Small intestine (tissue), 7 donors: Measurements from ENCODE around the gene TTLL8. TPM values are rescaled to one million over a fixed set of nuclear protein-coding genes. Genes with fewer than 3 reads are reported as not detected.

Source experiments
- DNase-seq, 2 donors: peaks; one replicate each; pipeline versions ENCODE4 v3.0.0 to v3.0.0-alpha.2; 2013
- FAIRE-seq: peaks from 2 replicates; lab custom pipeline; 2012; peaks lifted over from hg19 to GRCh38; lab: Jason Lieb, UNC
- H3K27ac ChIP-seq, 3 donors: one replicate each; pipeline ENCODE4 v1.5.1; 2013; ENCODE audit warnings: low read length in 2 of 3, mild to moderate bottlenecking in 2 of 3, control low read depth in 1 of 3, inconsistent platforms in 1 of 3, low read depth in 1 of 3, moderate library complexity in 1 of 3
- H3K27me3 ChIP-seq, 3 donors: one replicate each; pipeline ENCODE4 v1.6.1; 2013; ENCODE audit warnings: low read length in 3 of 3, inconsistent platforms in 1 of 3; ENCODE audit not compliant: control insufficient read depth in 3 of 3, insufficient read depth in 3 of 3
- H3K36me3 ChIP-seq, 3 donors: one replicate each; pipeline ENCODE4 v1.6.1; 2013; ENCODE audit warnings: low read length in 3 of 3, inconsistent platforms in 1 of 3, low read depth in 1 of 3, mild to moderate bottlenecking in 1 of 3, moderate library complexity in 1 of 3; ENCODE audit not compliant: control insufficient read depth in 3 of 3, insufficient read depth in 2 of 3
- H3K4me1 ChIP-seq, 3 donors: one replicate each; pipeline ENCODE4 v1.6.1; 2013; ENCODE audit warnings: low read length in 2 of 3, inconsistent platforms in 1 of 3, low read depth in 1 of 3, mild to moderate bottlenecking in 1 of 3, moderate library complexity in 1 of 3; ENCODE audit not compliant: control insufficient read depth in 3 of 3, insufficient read depth in 2 of 3
- H3K4me3 ChIP-seq, 3 donors: one replicate each; pipeline ENCODE4 v1.5.1; 2013; ENCODE audit warnings: low read length in 3 of 3, control low read depth in 1 of 3, inconsistent platforms in 1 of 3, low read depth in 1 of 3, mild to moderate bottlenecking in 1 of 3, moderate library complexity in 1 of 3
- H3K9me3 ChIP-seq, 2 donors: one replicate each; pipeline ENCODE4 v1.6.1; 2013; ENCODE audit warnings: low read depth in 1 of 2, low read length in 1 of 2; ENCODE audit not compliant: control insufficient read depth in 2 of 2, insufficient read depth in 1 of 2
- WGBS, 3 donors: extraction: QIAGEN DNeasy Blood & Tissue Kit; methylation state at CpG; one replicate each; pipeline ENCODE4 v1.1.7; 2013; 5-methylcytosine and 5-hydroxymethylcytosine counted together
- polyA plus RNA-seq, 4 donors: library from polyadenylated mRNA; stranded (reverse) in 3 of 4; unstranded in 1 of 4; fragments of 200-250 nt in 3 of 4; fragments of 120-200 nt in 1 of 4; gene quantifications; one replicate each; pipeline versions ENCODE4 v1.2.1 to v1.2.3, GENCODE V29; 2013
- donor health status: healthy with polysubstance abuse.
- donor health status: control.
- donor health status: control.
- donor health status: Bipolar disorder and iron deficiency.
- donor health status: healthy.

The TTLL8 gene
- polyA plus RNA-seq, 4 donors: not detected

- 21 to 61% (median 42%) methylated on average over 6 to 12 of the region's 12 CpGs for WGBS, 3 donors
- peaks cover 0 to 23% (median 10%) of the 10 kb centered on the region in 3 donors for H3K4me1 ChIP-seq
- H3K36me3 ChIP-seq: no peaks in the 10 kb centered on the region
- DNase-seq (peak; percentile 52 to 88), FAIRE-seq (no peak)
- H3K27me3 ChIP-seq: peaks cover 0 to 7% (median 0%) of the 10 kb centered on the region in 3 donors
- peak overlapping the region in 2 of 3 donors; percentile 80 to 87 for H3K27ac ChIP-seq
- no peak overlapping the region for H3K4me3 ChIP-seq
- no peaks in the 10 kb centered on the region for H3K9me3 ChIP-seq
These were observed 60.9 kb downstream of the TTLL8 start for GRCh38 chr22:49997251-49997599.

- Histone ChIP-seq H3K27me3 (peaks cover 0 to 7% (median 0%) of the 10 kb centered on the region in 3 donors), H3K4me1 (peaks cover 0 to 23% (median 10%) of the 10 kb centered on the region in 3 donors), H3K9me3 (peaks cover 0 to 3% of the 10 kb centered on the region in 2 donors), H3K4me3 (no peak overlapping the region), H3K27ac (peak overlapping the region in 2 of 3 donors; percentile 80 to 87), H3K36me3 (no peaks in the 10 kb centered on the region)
- FAIRE-seq (no peak), DNase-seq (no peak)
- 73 to 82% (median 75%) methylated on average over 18 to 19 of the region's 19 CpGs for WGBS, 3 donors
These were observed 61.4 kb downstream of the TTLL8 start for GRCh38 chr22:49996518-49997250.

- H3K36me3 ChIP-seq: no peaks in the 10 kb centered on the region
- FAIRE-seq: no peak
- DNase-seq: peak; percentile 66 to 89
- H3K9me3 ChIP-seq: peaks cover 0 to 8% of the 10 kb centered on the region in 2 donors
- peak overlapping the region in 2 of 3 donors; percentile 80 to 87 for H3K27ac ChIP-seq
- no peak overlapping the region for H3K4me3 ChIP-seq
- 34 to 71% (median 39%) methylated on average over 4 of the region's 4 CpGs for WGBS, 3 donors
- H3K4me1 ChIP-seq: peaks cover 0 to 23% (median 10%) of the 10 kb centered on the region in 3 donors
- H3K27me3 ChIP-seq: peaks cover 0 to 7% (median 0%) of the 10 kb centered on the region in 3 donors
These were observed 62.0 kb downstream of the TTLL8 start for GRCh38 chr22:49996119-49996517.

GRCh38 chr22:49995361-49996118 lies 62.6 kb downstream of the TTLL8 start:
- FAIRE-seq: no peak
- 66 to 80% (median 66%) methylated on average over 9 to 10 of the region's 10 CpGs for WGBS, 3 donors
- peaks cover 0 to 14% of the 10 kb centered on the region in 2 donors for H3K9me3 ChIP-seq
- no peak for DNase-seq
- H3K4me1 ChIP-seq: peaks cover 0 to 23% (median 10%) of the 10 kb centered on the region in 3 donors
- peak overlapping the region in 1 of 3 donors; percentile 73 for H3K27ac ChIP-seq
- no peaks in the 10 kb centered on the region for H3K36me3 ChIP-seq
- H3K4me3 ChIP-seq: no peak overlapping the region
- H3K27me3 ChIP-seq: peaks cover 0 to 7% (median 0%) of the 10 kb centered on the region in 3 donors

- H3K4me3 ChIP-seq: no peak overlapping the region
- H3K4me1 ChIP-seq: peaks cover 0 to 23% (median 10%) of the 10 kb centered on the region in 3 donors
- 38 to 62% (median 50%) methylated on average over 3 of the region's 3 CpGs for WGBS, 3 donors
- H3K27ac ChIP-seq: peak overlapping the region in 1 of 3 donors; percentile 73
- FAIRE-seq (no peak), DNase-seq (peak in 1 of 2 donors; percentile 70)
- H3K36me3 ChIP-seq: no peaks in the 10 kb centered on the region
- H3K27me3 ChIP-seq: peaks cover 0 to 3% (median 0%) of the 10 kb centered on the region in 3 donors
- peaks cover 0 to 18% of the 10 kb centered on the region in 2 donors for H3K9me3 ChIP-seq
These were observed 63.1 kb downstream of the TTLL8 start for GRCh38 chr22:49995041-49995360.

GRCh38 chr22:49994361-49995040 lies 63.6 kb downstream of the TTLL8 start:
- Histone ChIP-seq H3K4me3 (no peak overlapping the region), H3K27me3 (no peaks in the 10 kb centered on the region), H3K9me3 (peaks cover 0 to 18% of the 10 kb centered on the region in 2 donors), H3K36me3 (no peaks in the 10 kb centered on the region), H3K4me1 (peaks cover 0 to 23% (median 10%) of the 10 kb centered on the region in 3 donors), H3K27ac (no peak overlapping the region)
- FAIRE-seq (no peak), DNase-seq (no peak)
- 89 to 91% (median 90%) methylated on average over 21 of the region's 21 CpGs for WGBS, 3 donors

- DNase-seq (no peak), FAIRE-seq (no peak)
- H3K4me3 ChIP-seq: no peak overlapping the region
- H3K9me3 ChIP-seq: peaks cover 0 to 18% of the 10 kb centered on the region in 2 donors
- no peak overlapping the region for H3K27ac ChIP-seq
- no peaks in the 10 kb centered on the region for H3K36me3 ChIP-seq
- H3K27me3 ChIP-seq: no peaks in the 10 kb centered on the region
- 56 to 70% (median 60%) methylated on average over 9 to 11 of the region's 11 CpGs for WGBS, 3 donors
- peaks cover 0 to 21% (median 10%) of the 10 kb centered on the region in 3 donors for H3K4me1 ChIP-seq
These were observed 64.3 kb downstream of the TTLL8 start for GRCh38 chr22:49993649-49994360.
